Endothelial cell of umbilical vein (primary cell): Measurements from ENCODE around the gene ADGRF3. TPM values are rescaled to one million over a fixed set of nuclear protein-coding genes. Genes with fewer than 3 reads are reported as not detected.
"Not testable (repeated sequence)": the region's sequence is repeated elsewhere in the genome, so short reads cannot be mapped to it uniquely, and the experiment has no call there.

ENCODE experiments used
- BruUV-seq: library from RNA; stranded (reverse); fragments of 400-500 nt; replicated peaks from 2 replicates; lab custom pipeline; 2021; lab: Mats Ljungman, UMichigan
- CTCF ChIA-PET: fragments of 300-600, 350-600 bp; sonication (Branson Sonifier 250); formaldehyde crosslinking; loops from one replicate; lab custom pipeline; 2021; ENCODE audit warnings: antibody characterized with exemption, inconsistent platforms; lab: Charles Lee
- POLR2A ChIA-PET: fragments of 300-600, 350-600 bp; sonication (Branson Sonifier 250); formaldehyde crosslinking; loops from one replicate; lab custom pipeline; 2021; ENCODE audit warnings: antibody characterized with exemption, inconsistent platforms; lab: Charles Lee
- DNase-seq: peaks from one replicate; pipeline ENCODE4 v3.0.0-alpha.2; 2011; ENCODE audit warnings: low read depth, low spot score
- FAIRE-seq: peaks from 2 replicates; lab custom pipeline; 2011; peaks lifted over from hg19 to GRCh38; lab: Jason Lieb, UNC
- H2AFZ ChIP-seq: 2 replicates; pipeline ENCODE4 v1.6.0; 2012; ENCODE audit warnings: low read depth, low read length, control low read depth, inconsistent platforms
- H3K27ac ChIP-seq: 2 replicates; pipeline ENCODE4 v1.5.1; 2011; ENCODE audit warnings: low read depth, mild to moderate bottlenecking, control low read depth, low read length, moderate library complexity; ENCODE audit not compliant: insufficient read depth
- H3K27me3 ChIP-seq, 2 experiments: 2 replicates each; pipeline versions ENCODE4 v1.6.0 to v1.6.1; 2011; ENCODE audit warnings: low read length in 2 of 2, mixed read lengths in 1 of 2; ENCODE audit not compliant: control insufficient read depth in 2 of 2, insufficient read depth in 2 of 2
- H3K36me3 ChIP-seq, 2 experiments: 2 replicates in 1 of 2; 3 replicates in 1 of 2; pipeline ENCODE4 v1.5.1; 2011; ENCODE audit warnings: low read length in 2 of 2, mild to moderate bottlenecking in 1 of 2, moderate library complexity in 1 of 2; ENCODE audit not compliant: control insufficient read depth in 2 of 2, insufficient read depth in 2 of 2; ENCODE audit errors: extremely low read depth in 1 of 2
- H3K4me1 ChIP-seq: 3 replicates; pipeline ENCODE4 v1.5.1; 2011; ENCODE audit warnings: mild to moderate bottlenecking, low read length; ENCODE audit not compliant: control insufficient read depth, insufficient read depth; ENCODE audit errors: extremely low read depth
- H3K4me2 ChIP-seq: 2 replicates; pipeline ENCODE4 v1.6.1; 2011; ENCODE audit warnings: low read length, control low read depth, mixed read lengths; ENCODE audit not compliant: insufficient read depth
- H3K4me3 ChIP-seq, 3 experiments: fragments of 200-600 bp in 1 of 3; sonication (generic), shearing (Covaris generic) in 1 of 3; replicated peaks in 1 of 3; 2 replicates each; pipeline ENCODE4 v1.5.1; 2011 to 2016; ENCODE audit warnings: control low read depth in 3 of 3, low read length in 3 of 3, mild to moderate bottlenecking in 2 of 3, inconsistent platforms in 1 of 3, low read depth in 1 of 3, moderate library complexity in 1 of 3; ENCODE audit not compliant: insufficient read depth in 1 of 3
- H3K79me2 ChIP-seq: 2 replicates; pipeline ENCODE4 v1.6.0; 2012; ENCODE audit warnings: low read length, inconsistent platforms; ENCODE audit not compliant: control insufficient read depth, insufficient read depth
- H3K9ac ChIP-seq: replicated peaks from 2 replicates; pipeline ENCODE3; 2011; ENCODE audit warnings: low read length, control low read depth; ENCODE audit not compliant: insufficient read depth; ENCODE audit errors: extremely low read depth
- H3K9me1 ChIP-seq: replicated peaks from 3 replicates; pipeline ENCODE4 v1.6.0; 2011; ENCODE audit warnings: mild to moderate bottlenecking, low read length; ENCODE audit not compliant: control insufficient read depth, insufficient read depth; ENCODE audit errors: extremely low read depth
- H3K9me3 ChIP-seq: replicated peaks from 2 replicates; pipeline ENCODE4 v1.5.1; 2012; ENCODE audit warnings: low read length, inconsistent platforms; ENCODE audit not compliant: control insufficient read depth, insufficient read depth
- H4K20me1 ChIP-seq: replicated peaks from 2 replicates; pipeline ENCODE3; 2011; ENCODE audit warnings: mild to moderate bottlenecking, low read length; ENCODE audit not compliant: control insufficient read depth, insufficient read depth; ENCODE audit errors: extremely low read depth
- CTCF ChIP-seq, 2 donors: IDR thresholded peaks; 1 replicate in 1 of 2; 2 replicates in 1 of 2; pipeline ENCODE4 v1.5.1; 2011; ENCODE audit warnings: low read length in 2 of 2, mild to moderate bottlenecking in 2 of 2, moderate library complexity in 2 of 2, control low read depth in 1 of 2, inconsistent platforms in 1 of 2, low read depth in 1 of 2; ENCODE audit not compliant: insufficient read depth in 1 of 2; ENCODE audit errors: extremely low read depth in 1 of 2
- EZH2 ChIP-seq: IDR thresholded peaks from 2 replicates; pipeline ENCODE4 v1.6.1; 2012; ENCODE audit warnings: borderline replicate concordance, low read depth, mild to moderate bottlenecking, moderate library complexity, low read length, inconsistent platforms; ENCODE audit not compliant: severe bottlenecking
- GATA2 ChIP-seq: IDR thresholded peaks from 2 replicates; pipeline ENCODE4 v1.7.0; 2011; ENCODE audit warnings: low read depth, mild to moderate bottlenecking, moderate library complexity, mixed read lengths, low read length; ENCODE audit not compliant: insufficient read length, insufficient read depth
- JUN ChIP-seq: IDR thresholded peaks from 2 replicates; pipeline ENCODE4 v1.6.1; 2011; ENCODE audit warnings: borderline replicate concordance, low read depth; ENCODE audit not compliant: insufficient read length, insufficient read depth
- MYC ChIP-seq: IDR thresholded peaks from one replicate; pipeline ENCODE4 v1.6.1; 2011; ENCODE audit warnings: mild to moderate bottlenecking, low read depth, low read length
- dilution Hi-C: fragments of 300-500 bp; cut with MboI; formaldehyde crosslinking; loops from one replicate; pipeline ENCODE4 v1.15.0; 2019; ENCODE audit warnings: low sequenced_read_pairs; ENCODE audit not compliant: extremely low pct_ligation_motif_present
- intact Hi-C: fragments of 100-400 bp; cut with micrococcal nuclease; formaldehyde crosslinking; loops from one replicate; pipeline ENCODE4 v1.10.0; 2022
- polyA plus RNA-seq, 4 experiments: library from polyadenylated mRNA; depleted of rRNA in 3 of 4; stranded (reverse) in 3 of 4; unstranded in 1 of 4; fragments of >200 nt; gene quantifications; 2 replicates each; pipeline versions ENCODE4 v1.2.1 to v1.2.3, GENCODE V29; 2011 to 2012; ENCODE audit warnings: missing spikeins in 1 of 4
- total RNA-seq: library from RNA; stranded (reverse); gene quantifications from 2 replicates; pipeline ENCODE4 v1.2.3, GENCODE V29; 2021
- TF ChIP-seq, protein P1 (sequence below): IDR thresholded peaks from 2 replicates; pipeline ENCODE4 v1.6.1; 2011; ENCODE audit not compliant: insufficient read depth, insufficient read length

ADGRF3 gene
- total and polyA plus RNA-seq, 2 donors (not counting 3 experiments of a cell fraction or from before 2014, with no cell fraction given) = 0.21 to 0.73 TPM

DNA sequence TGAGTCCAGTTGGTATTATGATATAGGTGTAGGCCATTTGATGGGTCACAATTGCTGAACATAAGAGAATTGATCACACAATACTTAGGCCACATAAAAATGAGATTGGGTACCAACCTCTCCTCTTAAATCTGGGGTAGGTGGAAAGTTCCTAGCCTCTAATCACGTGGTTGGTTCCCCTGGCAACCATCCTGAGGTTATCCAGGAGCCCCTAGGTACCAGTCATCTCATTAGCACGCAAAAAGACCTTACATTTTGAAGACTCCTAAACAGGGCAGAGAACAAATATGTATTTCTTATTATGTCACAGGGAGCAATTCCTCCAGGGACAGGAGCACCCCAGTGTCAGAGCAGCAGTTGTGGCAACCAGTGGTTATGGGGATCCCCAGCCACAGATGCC is 13.3 kb downstream of the ADGRF3 start:
- H4K20me1 ChIP-seq = no peaks in the 10 kb centered on the region
- H3K9me3 ChIP-seq = no peaks in the 10 kb centered on the region
- no peak for DNase-seq
- H3K4me1 ChIP-seq = no peaks in the 10 kb centered on the region
- no peak overlapping the region for H3K4me2 ChIP-seq
- CTCF ChIA-PET = no interaction called here
- dilution Hi-C loops = no loop called here
- no peaks in the 10 kb centered on the region for H3K9me1 ChIP-seq
- no peak for FAIRE-seq
- TF ChIP-seq GATA2 (no peak), CTCF (IDR thresholded peaks at IDR 0.05; ENCODE audit: extremely low read depth in 1 of 2, insufficient read depth in 1 of 2, low read depth in 1 of 2, low read length in 2 of 2) (no peak), MYC (no peak), JUN (no peak), EZH2 (no peak)
- TF ChIP-seq, protein P1, sequence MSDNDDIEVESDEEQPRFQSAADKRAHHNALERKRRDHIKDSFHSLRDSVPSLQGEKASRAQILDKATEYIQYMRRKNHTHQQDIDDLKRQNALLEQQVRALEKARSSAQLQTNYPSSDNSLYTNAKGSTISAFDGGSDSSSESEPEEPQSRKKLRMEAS = no peak
- H3K36me3 ChIP-seq = no peaks in the 10 kb centered on the region
- no TSS peak for BruUV-seq
- POLR2A ChIA-PET = no interaction called here
- no peak overlapping the region for H3K27ac ChIP-seq
- no peak overlapping the region for H2AFZ ChIP-seq
- no peak overlapping the region for H3K9ac ChIP-seq
- intact Hi-C loops = no loop called here
- no peak overlapping the region for H3K4me3 ChIP-seq
- no peaks in the 10 kb centered on the region for H3K79me2 ChIP-seq
- H3K27me3 ChIP-seq = peaks cover 5 to 13% of the 10 kb centered on the region in 2 experiments

DNA sequence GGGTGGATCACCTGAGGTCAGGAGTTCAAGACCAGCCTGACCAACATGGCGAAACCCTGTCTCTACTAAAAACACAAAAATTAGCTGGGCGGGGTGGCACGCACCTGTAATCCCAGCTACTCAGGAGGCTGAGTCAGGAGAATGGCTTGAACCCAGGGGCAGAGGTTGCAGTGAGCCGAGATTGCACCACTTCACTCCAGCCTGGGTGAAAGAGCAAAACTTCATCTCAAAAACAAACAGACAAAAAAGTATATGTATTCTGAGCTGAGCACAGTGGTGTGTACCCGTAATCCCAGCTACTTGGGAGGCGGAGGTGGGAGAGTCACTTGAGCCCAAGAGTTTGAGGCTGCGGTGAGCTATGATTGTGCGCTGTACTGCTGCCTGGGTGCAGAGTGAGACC is 15.3 kb downstream of the ADGRF3 start:
- H3K79me2 ChIP-seq, dilution Hi-C loops, H3K27ac ChIP-seq, BruUV-seq, intact Hi-C loops, FAIRE-seq, DNase-seq, H3K9me1 ChIP-seq, POLR2A ChIA-PET, H3K9ac ChIP-seq, H3K36me3 ChIP-seq, H3K4me1 ChIP-seq, H2AFZ ChIP-seq, H4K20me1 ChIP-seq, H3K9me3 ChIP-seq, H3K4me3 ChIP-seq, H3K4me2 ChIP-seq: not testable (repeated sequence)
- H3K27me3 ChIP-seq = peaks cover 5 to 13% of the 10 kb centered on the region in 2 experiments
- CTCF ChIA-PET = interaction anchor here (0.6 to 1.9 kb wide), 11 partner anchors 10 to 380 kb away, joined by 3 to 9 read pairs (median 4); no protein-coding TSS in a partner anchor
